Neural cell (in vitro differentiated cells): Measurements from ENCODE around the gene DISP2. TPM values are rescaled to one million over a fixed set of nuclear protein-coding genes. Genes with fewer than 3 reads are reported as not detected.

ENCODE experiments used
- H2AFZ ChIP-seq: fragments of 200-600, 300-800 bp; sonication (generic), shearing (Covaris generic); 2 replicates; pipeline ENCODE4 v1.6.0; 2014; ENCODE audit warnings: low read depth, mild to moderate bottlenecking, antibody characterized with exemption, low read length, moderate library complexity
- H3F3A ChIP-seq: fragments of 200-600 bp; shearing (Covaris generic); 2 replicates; pipeline ENCODE4 v1.6.1; 2016; ENCODE audit warnings: mild to moderate bottlenecking, moderate library complexity, mixed read lengths, antibody characterized with exemption, low read length; ENCODE audit not compliant: insufficient read depth, poor library complexity, severe bottlenecking
- H3K27ac ChIP-seq: fragments of 200-600, 300-800 bp; sonication (generic), shearing (Covaris generic); 2 replicates; pipeline ENCODE4 v1.5.1; 2014; ENCODE audit warnings: mild to moderate bottlenecking, low read length, moderate library complexity
- H3K27me3 ChIP-seq: fragments of 300-800, 200-600 bp; sonication (generic), shearing (Covaris generic); 2 replicates; pipeline ENCODE4 v1.6.0; 2014; ENCODE audit warnings: mild to moderate bottlenecking, low read depth, low read length, moderate library complexity; ENCODE audit not compliant: insufficient read depth
- H3K36me3 ChIP-seq: fragments of 300-800, 200-600 bp; sonication (generic), shearing (Covaris generic); 2 replicates; pipeline ENCODE4 v1.5.1; 2014; ENCODE audit warnings: mild to moderate bottlenecking, antibody characterized with exemption, low read length, moderate library complexity; ENCODE audit not compliant: insufficient read depth
- H3K4me2 ChIP-seq: fragments of 300-800, 200-600 bp; sonication (generic), shearing (Covaris generic); 2 replicates; pipeline ENCODE4 v1.6.0; 2014; ENCODE audit warnings: mild to moderate bottlenecking, low read length
- H3K4me3 ChIP-seq: fragments of 300-800, 200-600 bp; sonication (generic), shearing (Covaris generic); 2 replicates; pipeline ENCODE4 v1.5.1; 2014; ENCODE audit warnings: mild to moderate bottlenecking, low read length, moderate library complexity
- H3K79me2 ChIP-seq: fragments of 200-600 bp; shearing (Covaris generic); replicated peaks from 2 replicates; pipeline ENCODE4 v1.6.0; 2014; ENCODE audit warnings: mild to moderate bottlenecking, low read length, moderate library complexity; ENCODE audit not compliant: insufficient read depth
- H3K9ac ChIP-seq: fragments of 300-800, 200-600 bp; sonication (generic), shearing (Covaris generic); 2 replicates; pipeline ENCODE4 v1.6.1; 2016; ENCODE audit warnings: mild to moderate bottlenecking, low read length, mixed read lengths
- H3K9me2 ChIP-seq: fragments of 200-600 bp; shearing (Covaris generic); 2 replicates; pipeline ENCODE4 v1.6.1; 2016; ENCODE audit warnings: mild to moderate bottlenecking, low read length, mixed read lengths; ENCODE audit not compliant: insufficient read depth
- H3K9me3 ChIP-seq: fragments of 200-600, 300-800 bp; sonication (generic), shearing (Covaris generic); 2 replicates; pipeline ENCODE4 v1.6.1; 2016; ENCODE audit warnings: mild to moderate bottlenecking, mixed run types, low read length, moderate library complexity, mixed read lengths
- H4K20me1 ChIP-seq: fragments of 200-600 bp; shearing (Covaris generic); 2 replicates; pipeline ENCODE4 v1.6.1; 2016; ENCODE audit warnings: mild to moderate bottlenecking, mixed run types; ENCODE audit not compliant: insufficient read depth
- CTCF ChIP-seq: fragments of 450-650 bp; IDR thresholded peaks from 2 replicates; pipeline ENCODE4 v1.5.1; 2014; ENCODE audit warnings: antibody characterized with exemption, mild to moderate bottlenecking, moderate library complexity; ENCODE audit not compliant: poor library complexity, severe bottlenecking
- EP300 ChIP-seq: fragments of 450-650 bp; conservative IDR thresholded peaks from 2 replicates; pipeline ENCODE4 v1.6.1; 2014; ENCODE audit warnings: antibody characterized with exemption, mild to moderate bottlenecking, moderate library complexity; ENCODE audit not compliant: poor library complexity, severe bottlenecking
- EZH2 ChIP-seq: fragments of 200-600, 300-800 bp; shearing (Covaris generic), sonication (generic); IDR thresholded peaks from 2 replicates; pipeline ENCODE4 v1.6.1; 2014; ENCODE audit warnings: antibody characterized with exemption, low read length, borderline replicate concordance, mild to moderate bottlenecking; ENCODE audit not compliant: insufficient read depth, poor library complexity, severe bottlenecking
- MXI1 ChIP-seq: fragments of 450-650 bp; conservative IDR thresholded peaks from 2 replicates; pipeline ENCODE4 v1.6.1; 2014; ENCODE audit warnings: antibody characterized with exemption, mild to moderate bottlenecking; ENCODE audit not compliant: poor library complexity, severe bottlenecking
- POLR2AphosphoS5 ChIP-seq: IDR thresholded peaks from 2 replicates; pipeline ENCODE4 v1.6.1; 2012
- RAD21 ChIP-seq: fragments of 450-650 bp; conservative IDR thresholded peaks from 2 replicates; pipeline ENCODE4 v1.6.1; 2014; ENCODE audit warnings: antibody characterized with exemption, mild to moderate bottlenecking, moderate library complexity
- REST ChIP-seq: IDR thresholded peaks from 2 replicates; pipeline ENCODE4 v1.6.1; 2012; ENCODE audit warnings: borderline replicate concordance
- SMC3 ChIP-seq: fragments of 450-650 bp; conservative IDR thresholded peaks from 2 replicates; pipeline ENCODE4 v1.6.1; 2014; ENCODE audit warnings: antibody characterized with exemption, mild to moderate bottlenecking, moderate library complexity; ENCODE audit not compliant: poor library complexity
- TAF1 ChIP-seq: IDR thresholded peaks from 2 replicates; pipeline ENCODE4 v1.6.1; 2012; ENCODE audit warnings: low read depth
- polyA plus RNA-seq: library from polyadenylated mRNA; depleted of rRNA; stranded (reverse); fragments of >200 nt; gene quantifications from 2 replicates; pipeline ENCODE4 v1.2.3, GENCODE V29; 2014

The DISP2 gene
- polyA plus RNA-seq, 1 donor from 2014 or later, result 26.0 TPM

GRCh38 chr15:40388941-40389823 is 31.2 kb downstream of the DISP2 start:
- Histone ChIP-seq H3K79me2 (peaks cover 5% of the 10 kb centered on the region), H3K9ac (no peak overlapping the region), H3K27me3 (no peaks in the 10 kb centered on the region), H3K4me3 (no peak overlapping the region), H3K27ac (no peak overlapping the region), H4K20me1 (no peaks in the 10 kb centered on the region), H3F3A (no peaks in the 10 kb centered on the region), H3K9me2 (no peaks in the 10 kb centered on the region), H3K4me2 (no peak overlapping the region), H2AFZ (no peak overlapping the region), H3K9me3 (no peaks in the 10 kb centered on the region), H3K36me3 (no peaks in the 10 kb centered on the region)
- TF ChIP-seq MXI1 (no peak), TAF1 (no peak), EP300 (no peak), EZH2 (no peak), RAD21 (no peak), POLR2AphosphoS5 (no peak), SMC3 (no peak), CTCF (no peak), REST (no peak)

DNA sequence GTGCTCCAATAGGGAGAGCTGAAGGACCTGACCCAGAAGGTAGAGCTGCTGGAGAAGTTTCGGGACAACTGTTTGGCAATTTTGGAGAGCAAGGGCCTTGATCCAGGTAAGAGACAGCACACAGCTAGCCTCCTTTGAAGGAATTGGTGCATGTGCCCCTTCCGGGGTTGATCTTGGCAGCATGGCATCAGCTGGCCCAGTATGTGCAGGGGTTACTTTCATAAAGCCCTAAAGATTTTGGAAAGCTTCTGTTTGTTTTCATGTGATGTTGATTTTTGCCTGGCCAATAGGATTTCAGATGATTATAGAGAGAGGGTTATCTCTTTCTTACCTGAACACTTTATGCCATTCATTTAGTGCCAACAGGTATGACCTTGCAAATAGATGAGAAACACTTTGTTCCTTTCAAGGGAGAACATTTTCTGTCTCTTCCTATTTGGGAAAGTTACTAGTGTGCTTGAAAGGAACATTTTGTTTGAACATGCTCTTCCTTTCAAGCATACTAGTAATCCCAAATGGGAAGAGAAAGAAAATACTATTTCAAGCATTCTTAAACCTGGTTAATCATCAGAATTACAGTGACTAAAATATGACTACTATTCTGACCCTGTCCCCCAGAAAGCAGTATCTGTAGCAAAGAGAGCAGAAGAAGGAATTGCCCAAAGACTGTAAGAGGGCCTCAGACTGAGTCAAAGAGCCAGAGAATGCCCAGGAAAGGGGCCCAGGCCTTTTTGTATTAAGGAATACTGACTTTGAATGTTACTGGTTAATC is 32.0 kb downstream of the DISP2 start:
- H3K4me2 ChIP-seq, result no peak overlapping the region
- no peaks in the 10 kb centered on the region for H3K9me3 ChIP-seq
- no peaks in the 10 kb centered on the region for H4K20me1 ChIP-seq
- no peak for TF ChIP-seq RAD21
- no peak for TF ChIP-seq EZH2
- no peak for TF ChIP-seq CTCF
- TF ChIP-seq POLR2AphosphoS5, result no peak
- no peak for TF ChIP-seq SMC3
- TF ChIP-seq EP300, result no peak
- no peak for TF ChIP-seq REST
- TF ChIP-seq TAF1, result no peak
- TF ChIP-seq MXI1, result no peak
- no peak overlapping the region for H3K27ac ChIP-seq
- H3K27me3 ChIP-seq, result no peaks in the 10 kb centered on the region
- H3K79me2 ChIP-seq, result no peaks in the 10 kb centered on the region
- H3F3A ChIP-seq, result no peaks in the 10 kb centered on the region
- no peaks in the 10 kb centered on the region for H3K36me3 ChIP-seq
- H3K4me3 ChIP-seq, result no peak overlapping the region
- H3K9ac ChIP-seq, result no peak overlapping the region
- H2AFZ ChIP-seq, result no peak overlapping the region
- no peaks in the 10 kb centered on the region for H3K9me2 ChIP-seq
